GM19351 (cell line): Measurements from ENCODE around the gene AGBL5.

Experiments
- ATAC-seq: cut with Tn5 transposase; IDR thresholded peaks from one replicate; pipeline ENCODE4 v1.9.1; 2021; ENCODE audit warnings: mild to moderate bottlenecking, moderate library complexity; ENCODE audit not compliant: unreplicated experiment

The AGBL5 gene

DNA sequence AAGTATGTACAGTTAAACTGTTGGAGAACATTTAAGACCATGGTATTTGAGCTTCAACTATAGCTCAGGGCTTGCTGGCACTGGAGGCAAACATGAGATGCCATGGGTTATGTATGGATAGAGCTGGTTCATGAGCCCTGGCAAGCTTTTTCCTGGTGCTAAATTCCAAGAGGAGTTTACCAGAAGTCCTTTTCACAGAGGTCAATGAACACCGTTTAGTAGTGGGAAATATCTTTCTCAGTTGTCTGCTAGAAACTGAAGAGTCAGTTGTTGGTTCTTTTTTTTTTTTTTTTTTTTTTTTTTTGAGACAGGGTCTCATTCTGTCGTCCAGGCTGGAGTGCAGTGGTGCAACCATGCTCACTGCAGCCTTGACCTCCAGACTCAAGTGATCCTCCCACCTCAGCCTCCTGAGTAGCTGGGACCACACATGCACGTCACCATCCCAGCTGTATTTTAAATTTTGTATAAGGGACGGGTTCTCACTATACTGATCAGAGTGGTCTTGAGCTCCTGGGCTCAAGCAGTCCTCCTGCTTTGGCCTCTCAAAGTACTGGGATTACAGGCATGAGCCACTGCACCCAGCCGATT lies 36.4 kb downstream of the AGBL5 start:
- no peak for ATAC-seq

DNA sequence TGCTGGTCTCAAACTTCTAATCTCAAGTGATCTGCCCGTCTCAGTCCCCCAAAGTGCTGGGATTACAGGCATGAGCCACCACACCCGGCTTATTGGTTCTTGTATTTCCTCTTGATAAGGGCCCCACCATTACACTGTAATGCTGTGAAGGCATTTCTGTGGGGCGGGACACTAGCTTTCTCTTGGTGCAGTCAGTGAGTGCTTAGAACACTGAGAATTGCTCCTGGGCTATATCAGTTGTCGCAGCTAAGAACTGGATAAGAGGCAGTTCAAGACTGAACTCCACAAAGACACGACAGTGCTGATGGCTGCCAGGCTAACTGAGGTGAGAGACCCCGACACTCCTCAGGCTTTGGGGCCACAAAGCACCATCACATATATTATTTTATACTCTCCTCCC lies 37.2 kb downstream of the AGBL5 start:
- no peak for ATAC-seq

- no peak for ATAC-seq
These were observed 37.9 kb downstream of the AGBL5 start for GRCh38 chr2:27089111-27089954.

GRCh38 chr2:27091746-27092695 lies 40.6 kb downstream of the AGBL5 start:
- no peak for ATAC-seq

GRCh38 chr2:27092696-27093429 lies 41.4 kb downstream of the AGBL5 start:
- no peak for ATAC-seq

DNA sequence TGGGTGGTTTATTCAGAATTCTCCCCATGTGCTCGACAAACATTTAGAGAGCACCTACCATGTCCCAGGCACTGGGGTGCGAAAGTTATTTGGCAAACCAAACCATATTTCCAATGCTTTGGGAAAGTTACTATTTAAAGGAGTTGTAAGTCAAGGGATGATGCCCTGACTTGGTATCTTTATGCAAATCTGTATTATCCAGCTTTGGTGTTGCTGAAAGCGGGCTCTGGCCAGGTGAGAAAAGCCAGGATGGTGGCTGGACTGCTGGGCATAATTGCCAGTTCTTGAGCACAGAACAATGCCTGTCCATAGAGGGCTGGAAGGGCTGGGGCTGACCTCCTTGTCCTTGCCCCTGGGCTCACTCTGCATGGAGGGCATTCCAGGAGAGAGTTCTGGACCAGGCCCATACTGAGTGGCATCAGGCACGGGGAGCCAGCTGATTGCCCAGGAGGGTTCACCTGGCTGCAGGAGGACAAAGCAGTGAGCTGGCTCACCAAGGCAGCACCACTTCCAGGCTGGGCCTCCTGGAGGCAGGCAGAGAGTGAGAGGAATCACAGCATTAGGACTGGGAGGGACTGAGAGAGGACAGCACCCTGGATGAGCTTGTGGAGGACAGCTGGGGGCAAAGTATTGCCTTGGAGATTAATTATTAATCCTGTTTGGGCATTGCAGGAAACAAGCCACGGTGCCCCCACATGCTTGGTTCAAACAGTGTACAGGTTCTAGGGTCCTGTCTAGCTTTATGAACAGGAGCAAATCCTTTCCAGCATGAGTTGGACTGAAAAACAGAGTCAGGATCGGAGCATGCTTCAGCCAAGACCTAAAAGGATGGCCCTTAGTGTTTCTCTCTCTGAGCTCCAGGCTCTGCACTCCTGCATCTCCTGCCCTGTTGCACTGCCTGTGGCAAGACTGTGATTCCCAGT lies 42.2 kb downstream of the AGBL5 start:
- ATAC-seq, result no peak

GRCh38 chr2:27094353-27094984 lies 43.0 kb downstream of the AGBL5 start:
- no peak for ATAC-seq

DNA sequence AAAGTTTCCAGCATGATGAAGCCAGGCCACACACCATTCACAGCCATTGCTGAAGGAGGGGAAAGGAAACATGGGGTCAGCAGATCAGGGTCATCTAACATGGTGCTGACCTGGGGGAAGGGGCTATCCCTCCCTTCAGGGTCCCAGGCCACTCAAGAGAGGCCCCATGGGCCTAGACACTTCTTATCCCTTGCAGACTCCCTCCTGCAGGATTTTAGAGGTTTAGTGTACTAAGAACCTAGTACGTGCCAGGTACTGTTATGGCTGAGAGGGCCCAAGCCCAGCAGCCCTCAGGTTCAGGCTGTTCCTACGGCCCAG lies 43.9 kb downstream of the AGBL5 start:
- ATAC-seq, result no peak

DNA sequence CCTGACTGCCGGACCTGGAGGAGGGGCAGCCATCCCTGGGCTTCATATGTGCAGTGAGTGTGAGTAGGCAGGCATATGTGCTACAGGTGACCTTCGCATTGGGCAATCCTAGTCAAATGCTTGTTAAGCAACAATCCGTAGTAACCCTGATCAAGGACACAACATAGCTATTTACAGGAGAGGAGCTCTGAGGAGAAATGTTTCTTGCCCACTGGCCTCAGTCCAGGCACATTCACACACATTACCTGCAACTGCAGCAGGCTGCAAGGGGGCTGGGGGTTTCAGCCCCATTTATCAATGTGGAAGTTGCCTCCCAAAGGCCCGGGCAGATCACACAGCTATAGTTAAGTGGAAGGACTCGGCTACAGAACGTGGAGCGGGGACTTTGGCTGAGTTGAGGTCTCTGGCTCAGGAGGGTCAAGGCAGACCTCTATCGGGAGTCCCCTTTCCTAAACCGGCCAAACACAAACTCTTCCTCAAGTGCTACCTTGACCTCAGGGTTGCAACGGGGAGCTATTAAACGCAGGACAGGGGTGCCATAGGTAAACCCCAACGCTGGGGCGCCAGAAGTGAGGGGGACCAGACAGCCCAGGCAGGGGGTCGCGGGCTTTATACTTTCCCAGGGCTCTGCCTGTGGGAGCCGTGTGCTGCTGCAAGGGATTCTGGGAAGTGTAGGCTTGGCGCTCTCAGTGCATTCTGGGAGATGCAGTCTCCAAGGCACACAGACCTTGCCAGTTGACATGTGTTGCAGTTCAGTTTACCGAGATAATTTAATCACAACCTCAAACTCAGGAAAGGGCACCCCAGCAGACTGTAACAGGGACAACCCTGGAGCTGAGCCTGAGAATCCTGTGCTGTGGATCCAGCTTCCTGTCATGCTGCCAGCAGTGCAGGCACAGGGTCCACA lies 44.5 kb downstream of the AGBL5 start:
- ATAC-seq, result no peak

DNA sequence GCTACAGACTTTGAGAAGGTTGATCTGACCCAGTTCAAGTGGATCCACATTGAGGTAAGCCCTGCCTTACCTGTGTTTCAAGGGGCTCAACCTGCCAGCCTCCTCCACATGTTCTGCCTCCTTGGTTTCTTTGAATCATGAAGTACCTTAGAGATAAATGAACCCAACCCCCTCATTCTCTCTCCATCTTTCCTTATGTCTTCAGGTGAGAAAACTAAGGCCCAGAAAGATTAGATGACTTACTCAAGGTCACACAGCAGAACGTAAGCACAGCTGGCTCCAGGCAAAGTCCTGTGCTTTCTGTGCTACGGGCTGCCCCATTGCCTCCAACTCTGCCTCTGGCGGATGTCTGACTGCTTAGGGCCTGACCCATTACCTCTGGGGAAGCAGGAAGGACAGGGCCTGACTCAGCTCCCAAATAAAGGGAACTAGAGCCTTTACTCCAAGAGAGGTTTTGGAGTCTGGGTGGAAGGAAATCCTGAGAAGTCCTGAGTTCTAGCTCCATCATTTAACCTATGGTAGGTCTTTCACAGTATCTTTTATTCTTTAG lies 45.4 kb downstream of the AGBL5 start:
- no peak for ATAC-seq

- no peak for ATAC-seq
These were observed 45.9 kb downstream of the AGBL5 start for GRCh38 chr2:27097341-27097740.

DNA sequence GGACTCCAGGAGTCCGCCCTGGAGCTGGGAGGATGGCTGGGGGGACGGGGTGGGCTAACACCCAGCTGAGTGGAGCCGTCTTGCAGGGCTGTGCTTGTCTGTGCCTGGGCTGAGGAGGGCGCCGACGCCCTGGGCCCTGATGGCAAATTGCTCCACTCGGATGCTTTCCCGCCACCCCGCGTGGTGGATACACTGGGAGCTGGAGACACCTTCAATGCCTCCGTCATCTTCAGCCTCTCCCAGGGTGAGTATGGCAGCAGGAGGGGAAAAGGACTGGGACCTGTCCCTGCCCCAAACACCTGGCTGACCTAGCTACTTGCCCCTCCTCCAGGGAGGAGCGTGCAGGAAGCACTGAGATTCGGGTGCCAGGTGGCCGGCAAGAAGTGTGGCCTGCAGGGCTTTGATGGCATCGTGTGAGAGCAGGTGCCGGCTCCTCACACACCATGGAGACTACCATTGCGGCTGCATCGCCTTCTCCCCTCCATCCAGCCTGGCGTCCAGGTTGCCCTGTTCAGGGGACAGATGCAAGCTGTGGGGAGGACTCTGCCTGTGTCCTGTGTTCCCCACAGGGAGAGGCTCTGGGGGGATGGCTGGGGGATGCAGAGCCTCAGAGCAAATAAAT lies 48.0 kb downstream of the AGBL5 start:
- ATAC-seq, result no peak

- no peak for ATAC-seq
These were observed 48.6 kb downstream of the AGBL5 start for GRCh38 chr2:27100036-27100435.

DNA sequence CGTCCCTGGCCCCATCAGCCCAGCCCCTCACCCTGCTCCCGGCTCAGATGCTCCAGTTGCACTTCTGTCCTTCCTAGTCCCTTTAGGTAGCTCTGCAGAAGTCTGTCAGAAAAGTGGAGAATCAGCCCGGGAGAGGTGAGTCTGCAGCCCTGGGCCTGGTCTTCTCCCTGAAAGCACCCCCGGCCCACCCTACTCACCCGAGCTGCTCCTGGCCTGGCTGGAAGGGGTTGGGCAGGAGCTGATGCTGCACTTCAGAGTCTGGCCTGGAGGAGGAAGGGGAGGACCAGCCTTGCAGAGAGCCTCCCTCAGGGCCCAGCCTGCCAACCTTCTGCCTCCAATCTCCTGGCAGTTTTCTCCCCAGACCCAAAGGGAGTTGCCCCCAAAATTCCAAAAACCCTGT lies 50.9 kb downstream of the AGBL5 start:
- ATAC-seq, result no peak

GRCh38 chr2:27105981-27106380 lies 54.5 kb downstream of the AGBL5 start:
- ATAC-seq, result no peak

DNA sequence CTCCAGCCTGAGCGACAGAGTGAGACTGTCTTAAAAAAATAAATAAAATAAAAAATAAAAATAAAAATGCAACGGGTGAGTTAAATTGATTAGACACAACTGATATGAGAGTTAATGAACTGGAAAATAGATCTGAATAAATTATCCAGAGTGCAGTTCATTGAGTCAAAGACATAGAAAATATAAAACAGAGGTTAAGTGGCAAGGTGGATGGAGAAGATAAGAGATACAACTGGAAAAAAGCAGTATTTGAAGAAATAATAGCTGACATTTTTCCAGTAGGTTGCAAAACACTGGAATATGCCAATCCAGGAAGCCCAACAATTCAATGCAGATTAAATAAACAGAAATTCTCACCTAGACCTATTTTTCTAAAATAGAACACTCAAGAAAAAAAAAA lies 56.8 kb downstream of the AGBL5 start:
- no peak for ATAC-seq

DNA sequence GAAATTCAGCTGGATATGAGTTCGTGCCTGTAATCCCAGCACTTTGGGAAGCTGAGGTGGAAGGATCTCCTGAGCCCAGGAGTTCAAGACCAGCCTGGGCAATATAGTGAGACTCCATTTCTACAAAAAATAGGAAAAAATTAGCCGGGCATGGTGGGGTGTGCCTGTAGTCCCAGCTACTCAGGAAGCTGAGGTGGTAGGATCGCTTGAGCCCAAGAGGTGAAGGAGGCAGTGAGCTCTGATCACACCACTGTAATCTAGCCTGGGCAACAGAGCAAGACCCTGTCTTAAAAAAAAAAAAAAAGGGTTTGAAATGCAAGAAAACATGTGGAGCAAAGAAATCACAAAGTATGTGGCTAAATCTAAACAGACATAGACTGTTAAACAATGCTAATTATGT lies 57.6 kb downstream of the AGBL5 start:
- no peak for ATAC-seq
